Stimulated activated CD4-positive, alpha-beta T cell treated with anti-CD3 and anti-CD28 coated beads, Interleukin-2, amount 100 ng/mL, for 24 hours (primary cell): ENCODE data around the gene DPEP2.
"Not testable (repeated sequence)": the region's sequence is repeated elsewhere in the genome, so short reads cannot be mapped to it uniquely, and the experiment has no call there.

ENCODE experiments used
- DNase-seq, 2 donors: peaks; one replicate each; pipeline ENCODE4 v3.0.0-alpha.2; 2020

The DPEP2 gene

DNA sequence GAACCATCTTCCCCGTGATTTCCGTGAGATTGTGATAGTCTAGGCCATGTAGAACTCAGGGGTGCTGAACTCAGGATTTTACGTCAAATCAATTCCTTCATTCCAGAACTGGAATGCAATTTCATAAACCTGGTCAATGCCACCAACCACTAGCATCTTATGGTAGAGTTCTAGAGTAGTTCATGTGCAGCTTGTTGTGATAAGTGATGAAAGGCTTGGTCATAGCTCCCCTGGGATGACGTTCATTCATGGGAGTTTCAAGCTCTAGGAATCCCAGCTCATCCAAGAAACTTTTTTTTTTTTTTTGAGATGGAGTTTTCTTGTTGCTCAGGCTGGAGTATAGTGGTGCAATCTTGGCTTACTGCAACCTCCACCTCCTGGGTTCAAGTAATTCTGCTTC lies 3.7 kb upstream of the DPEP2 start:
- DNase-seq: no peak

GRCh38 chr16:68000450-68000849 lies 1.2 kb upstream of the DPEP2 start:
- DNase-seq: no peak

DNA sequence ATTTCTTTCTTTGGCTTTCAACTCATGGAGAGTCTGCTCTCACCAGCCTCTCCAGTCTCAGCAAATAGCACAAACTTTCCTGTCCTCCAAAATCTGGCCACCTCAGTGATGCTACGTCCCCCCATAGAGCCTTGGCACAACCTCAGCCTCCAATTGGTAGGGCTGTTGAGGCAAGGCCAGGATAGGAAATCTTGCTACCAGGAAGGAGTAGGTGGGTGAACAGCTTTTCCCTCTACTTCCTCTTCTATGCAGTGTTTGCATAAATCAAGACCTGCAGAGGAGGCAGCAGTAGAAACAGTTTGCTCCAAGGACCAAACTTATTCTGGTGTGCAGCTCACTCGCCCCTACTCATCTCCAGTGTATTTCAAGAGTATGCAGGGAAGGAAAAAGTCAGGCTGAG lies 701 bp upstream of the DPEP2 start:
- no peak for DNase-seq

DNA sequence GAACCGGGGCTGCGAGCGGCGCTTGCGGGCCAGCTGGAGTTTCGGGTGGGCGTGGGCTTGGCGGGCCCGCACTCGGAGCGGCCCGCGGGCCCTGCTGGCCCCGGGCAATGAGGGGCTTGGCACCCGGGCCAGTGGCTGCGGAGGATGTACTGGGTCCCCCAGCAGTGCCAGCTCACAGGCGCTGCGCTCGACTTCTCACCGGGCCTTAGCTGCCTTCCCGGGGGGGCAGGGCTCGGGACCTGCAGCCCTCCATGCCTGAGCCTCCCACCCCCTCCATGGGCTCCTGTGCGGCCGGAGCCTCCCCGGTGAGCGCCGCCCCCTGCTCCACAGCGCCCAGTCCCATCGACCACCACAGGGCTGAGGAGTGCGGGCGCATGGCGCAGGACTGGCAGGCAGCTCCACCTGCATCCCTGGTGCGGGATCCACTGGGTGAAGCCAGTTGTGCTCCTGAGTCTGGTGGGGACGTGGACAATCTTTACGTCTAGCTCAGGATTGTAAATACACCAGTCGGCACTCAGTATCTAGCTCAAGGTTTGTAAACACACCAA lies 979 bp downstream of the DPEP2 start:
- not testable (repeated sequence) for DNase-seq

DNA sequence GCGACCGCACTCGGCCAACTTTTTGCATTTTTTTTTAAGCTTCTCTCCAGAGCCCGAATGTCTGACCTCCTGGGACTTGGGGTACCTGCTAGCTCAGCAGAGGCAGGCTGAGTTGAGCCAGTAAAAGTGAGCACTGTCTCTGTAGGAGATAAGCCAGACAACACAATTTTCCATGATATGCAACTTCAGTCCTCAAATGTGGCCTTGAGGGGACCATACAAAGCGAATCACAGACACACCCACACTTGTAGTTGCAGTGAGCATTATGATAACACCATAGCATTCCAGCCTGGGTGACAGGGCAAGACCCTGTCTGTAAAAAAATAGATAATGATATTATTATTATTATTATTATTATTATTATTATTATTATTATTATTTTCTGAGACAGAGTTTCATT lies 2.6 kb downstream of the DPEP2 start:
- no peak for DNase-seq

- DNase-seq: peak in 1 of 2 donors; percentile 39
Observed at GRCh38 chr16:67995423-67995822, 3.9 kb downstream of the DPEP2 start.

DNA sequence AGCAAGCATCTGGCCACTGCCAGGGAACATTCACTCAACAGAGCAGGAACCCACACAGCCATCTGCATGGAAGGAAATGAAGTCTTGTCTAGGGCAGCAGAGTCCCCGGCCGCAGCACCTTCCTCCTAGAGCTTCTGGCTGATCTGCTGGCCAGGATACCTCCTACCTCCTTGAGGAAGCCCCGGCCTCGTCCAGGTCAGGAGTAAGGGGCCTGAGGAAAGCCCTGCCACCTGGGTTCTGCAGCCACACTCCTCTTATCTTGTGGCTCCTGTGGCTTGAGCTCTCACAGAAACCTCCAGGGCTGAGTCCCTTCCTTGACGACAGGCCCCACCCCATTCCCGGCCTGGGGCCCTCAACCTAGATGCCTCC lies 5.3 kb downstream of the DPEP2 start:
- not testable (repeated sequence) for DNase-seq

- DNase-seq: peak; percentile 85 to 89
Observed at GRCh38 chr16:67993207-67994039, 5.9 kb downstream of the DPEP2 start.

DNA sequence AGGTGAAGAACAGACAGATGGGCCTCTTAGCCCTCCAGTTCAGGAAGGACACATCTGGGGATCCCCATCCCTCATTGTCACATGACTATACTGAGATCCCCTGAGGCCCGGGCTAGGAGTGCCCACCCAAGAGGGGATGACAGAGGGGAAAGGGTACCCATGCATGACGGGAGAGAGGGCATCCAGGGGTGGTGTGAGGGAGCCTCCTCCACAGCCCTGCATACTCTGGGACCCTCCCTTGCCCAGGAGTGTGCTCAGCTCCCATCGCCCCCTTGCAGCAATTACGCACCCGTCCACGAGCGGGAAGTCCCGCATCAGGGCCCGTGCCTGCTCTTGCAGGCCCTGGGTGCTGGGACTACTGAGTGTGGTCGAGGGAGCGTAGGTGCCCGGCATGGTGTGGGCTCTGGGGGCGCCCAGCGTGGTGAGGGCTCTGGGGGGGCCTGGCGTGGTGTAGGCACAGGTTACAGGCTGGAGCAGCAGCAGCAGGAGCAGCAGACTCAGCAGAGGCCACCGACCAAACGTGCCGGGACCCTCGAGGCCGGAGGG lies 6.5 kb downstream of the DPEP2 start:
- DNase-seq: no peak

DNA sequence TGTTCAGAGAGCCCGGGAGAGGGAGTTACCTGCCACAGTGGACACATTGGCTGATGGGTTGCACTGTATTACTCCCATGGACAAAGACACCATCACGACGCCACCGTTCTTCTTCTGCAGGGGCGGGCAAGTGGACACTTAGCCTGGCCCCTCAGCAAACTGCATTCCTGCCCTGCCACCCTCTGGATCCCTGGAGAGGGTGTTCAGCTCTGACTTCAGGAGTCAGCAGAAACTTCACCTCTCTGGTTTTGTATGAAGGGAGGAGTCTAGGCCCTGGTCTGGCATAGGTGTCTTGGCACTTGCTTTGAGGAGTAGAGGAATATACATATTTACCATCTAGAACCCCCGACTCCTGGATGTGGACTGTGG lies 9.3 kb downstream of the DPEP2 start:
- DNase-seq: no peak

DNA sequence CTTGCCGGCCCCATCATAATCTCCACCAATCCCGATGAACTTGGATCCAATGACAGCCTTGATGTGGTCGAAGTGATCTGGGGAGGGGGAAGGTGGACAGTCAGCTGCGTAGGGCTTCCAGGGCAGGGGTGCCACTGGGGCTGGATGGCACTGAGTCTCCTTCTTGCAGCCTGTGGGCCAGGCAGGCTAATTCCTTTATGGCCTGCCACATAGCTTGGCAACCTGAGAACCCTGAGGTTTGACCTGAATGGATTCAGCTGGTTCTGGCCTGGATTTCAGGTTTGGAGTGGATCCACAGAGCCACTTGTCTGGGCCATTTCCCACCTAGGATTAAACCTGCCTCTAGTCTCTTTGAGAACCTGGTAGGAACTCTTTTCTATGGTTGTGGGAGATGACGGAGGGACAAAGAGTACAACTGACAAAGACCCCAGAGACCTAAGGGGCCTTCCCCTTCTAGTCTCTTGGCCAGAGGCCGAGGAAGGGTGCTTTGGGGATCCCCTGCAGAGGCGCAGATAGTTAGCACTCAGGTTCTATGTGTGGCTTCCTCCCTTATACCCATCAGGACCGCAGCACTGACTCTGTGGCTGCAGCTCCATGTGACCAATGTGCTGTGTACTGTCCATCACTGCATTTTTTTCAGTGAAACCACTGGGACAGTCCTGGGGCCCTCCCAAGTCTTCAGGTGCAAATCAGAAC lies 9.8 kb downstream of the DPEP2 start:
- DNase-seq: no peak

DNA sequence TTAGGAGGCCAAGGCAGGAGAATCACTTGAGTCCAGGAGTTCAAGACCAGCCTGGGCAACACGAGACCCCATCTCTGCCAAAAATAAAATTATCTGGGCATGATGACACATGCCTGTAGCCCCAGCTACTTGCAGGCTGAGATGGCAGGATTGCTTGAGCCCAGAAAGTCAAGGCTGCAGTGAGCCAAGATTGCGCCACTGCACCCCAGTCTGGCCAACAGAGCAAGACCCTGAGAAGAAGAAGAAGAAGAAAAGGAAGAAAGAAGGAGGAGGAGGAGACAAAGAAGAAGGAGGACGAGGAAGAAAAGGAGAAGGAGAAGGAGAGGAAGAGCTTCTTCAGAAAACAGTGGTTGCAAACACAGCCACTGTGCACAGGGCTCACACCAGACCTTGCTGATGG lies 10.6 kb downstream of the DPEP2 start:
- no peak for DNase-seq

GRCh38 chr16:67987460-67988160 lies 11.7 kb downstream of the DPEP2 start:
- no peak for DNase-seq

- DNase-seq: no peak
Observed at GRCh38 chr16:67986949-67987348, 12.3 kb downstream of the DPEP2 start.

DNA sequence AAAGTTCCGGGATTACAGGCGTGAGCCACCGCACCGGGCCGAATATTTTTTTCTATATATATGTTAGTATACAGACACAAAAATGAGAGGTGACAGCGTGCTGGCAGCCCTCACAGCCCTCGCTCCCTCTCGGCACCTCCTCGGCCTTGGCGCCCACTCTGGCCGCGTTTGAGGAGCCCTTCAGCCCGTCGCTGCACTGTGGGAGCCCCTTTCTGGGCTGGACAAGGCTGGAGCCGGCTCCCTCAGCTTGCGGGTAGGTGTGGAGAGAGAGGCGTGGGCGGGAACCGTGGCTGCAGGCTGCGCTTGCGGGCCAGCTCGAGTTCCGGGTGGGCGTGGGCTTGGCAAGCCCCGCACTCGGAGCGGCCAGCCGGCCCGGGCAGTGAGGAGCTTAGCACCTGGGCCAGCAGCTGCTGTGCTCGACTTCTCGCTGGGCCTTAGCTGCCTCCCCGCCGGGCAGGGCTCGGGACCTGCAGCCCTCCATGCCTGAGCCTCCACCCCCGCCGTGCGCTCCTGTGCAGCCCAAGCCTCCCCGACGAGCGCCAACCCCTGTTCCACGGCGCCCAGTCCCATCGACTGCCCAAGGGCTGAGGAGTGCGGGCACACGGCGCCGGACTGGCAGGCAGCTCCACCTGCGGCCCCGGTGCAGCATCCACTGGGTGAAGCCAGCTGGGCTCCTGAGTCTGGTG lies 17.1 kb downstream of the DPEP2 start:
- no peak for DNase-seq

GRCh38 chr16:67979955-67980678 lies 19.2 kb downstream of the DPEP2 start, which contains the start of gene DPEP3:
Gene DPEP3, minus strand, starts transcription at chr16:67980499. Its CDS starts 119 bp downstream, at chr16:67980380.
- DNase-seq: no peak

GRCh38 chr16:67977469-67978227 lies 21.6 kb downstream of the DPEP2 start:
- no peak for DNase-seq

DNA sequence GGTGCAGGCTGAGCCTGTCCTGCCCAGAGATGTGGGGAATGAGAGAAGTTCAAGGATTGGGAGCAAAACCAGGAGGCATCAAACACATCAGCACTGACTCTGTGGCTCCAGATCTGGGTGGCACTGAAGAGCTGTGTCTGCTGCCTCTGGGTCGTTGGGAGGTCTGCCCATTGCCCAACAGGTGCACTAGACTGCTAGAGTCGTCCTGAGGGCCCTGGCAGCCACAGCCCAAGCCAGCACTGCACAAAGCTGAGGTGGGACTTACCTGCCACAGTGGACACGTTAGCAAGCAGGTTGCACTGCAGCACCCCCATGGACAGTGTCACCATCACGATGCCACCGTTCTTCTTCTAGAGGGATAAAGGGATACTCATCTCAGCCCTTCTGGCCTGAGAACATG lies 22.3 kb downstream of the DPEP2 start:
- DNase-seq: no peak

GRCh38 chr16:67976205-67976604 lies 23.1 kb downstream of the DPEP2 start:
- DNase-seq: no peak

DNA sequence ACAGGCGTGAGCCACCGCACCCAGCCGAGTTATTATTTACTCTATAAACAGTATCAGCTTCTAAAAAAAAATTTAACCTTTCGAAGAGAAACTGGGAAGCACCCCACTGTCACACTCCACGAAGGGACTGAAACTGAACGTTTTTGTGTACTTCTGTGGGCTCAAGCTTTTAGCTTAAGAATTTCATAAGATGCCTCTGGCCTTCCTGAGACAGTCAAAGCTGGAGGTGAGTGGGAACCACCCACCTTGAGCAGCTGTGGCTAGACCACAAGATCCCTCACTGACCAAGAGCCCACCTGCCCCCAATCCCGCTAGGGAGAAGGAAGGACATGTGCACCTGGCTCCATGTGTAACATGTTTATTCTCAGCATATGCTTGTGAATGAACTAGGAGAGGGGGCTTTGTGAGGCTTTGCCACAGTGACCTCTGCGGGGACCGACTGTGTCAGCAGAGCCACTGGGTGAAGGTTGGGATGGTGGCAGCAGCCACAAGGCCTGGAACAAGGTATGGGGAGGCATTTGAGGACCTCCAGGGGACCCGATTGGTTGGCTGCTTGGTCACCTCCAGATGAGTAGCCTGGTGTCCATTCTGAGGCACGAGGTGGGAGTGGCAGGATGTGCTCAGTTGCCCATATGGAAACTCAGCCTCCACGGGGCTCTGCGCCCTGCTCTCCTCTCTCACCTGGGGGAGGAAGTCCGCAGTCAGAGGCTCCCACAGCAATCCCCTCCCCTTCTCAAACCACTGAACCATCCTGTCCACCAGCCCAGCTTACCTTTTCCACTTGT lies 23.8 kb downstream of the DPEP2 start:
- no peak for DNase-seq
